Activated CD8-positive, alpha-beta memory T cell treated with anti-CD3 and anti-CD28 coated beads for 4 hours (primary cell): ENCODE measurements around the gene GNG11.

Experiments
- DNase-seq, 2 donors: peaks; one replicate each; pipeline ENCODE4 v3.0.0-alpha.2; 2020; ENCODE audit warnings: low read depth in 2 of 2

GNG11 gene

DNA sequence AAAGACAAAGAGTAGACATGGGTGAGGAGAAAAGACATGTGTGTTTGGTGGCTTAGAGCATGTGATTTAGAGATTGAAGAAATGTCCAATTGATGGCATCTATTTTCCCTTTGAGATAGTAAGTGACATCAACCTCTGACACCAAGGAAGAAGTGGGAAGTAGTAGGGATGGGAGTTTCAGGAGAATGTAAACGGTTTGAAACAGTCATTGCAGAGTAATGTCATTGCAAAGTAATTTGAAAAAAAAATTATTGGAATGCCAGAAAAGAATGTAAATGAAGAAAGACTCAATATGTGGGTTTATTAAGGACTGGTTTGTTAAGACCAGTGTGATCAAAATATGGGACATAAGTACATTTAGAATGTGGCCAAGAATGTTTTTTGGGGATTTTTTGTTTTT, 26.6 kb downstream of the GNG11 start:
- DNase-seq = no peak

DNA sequence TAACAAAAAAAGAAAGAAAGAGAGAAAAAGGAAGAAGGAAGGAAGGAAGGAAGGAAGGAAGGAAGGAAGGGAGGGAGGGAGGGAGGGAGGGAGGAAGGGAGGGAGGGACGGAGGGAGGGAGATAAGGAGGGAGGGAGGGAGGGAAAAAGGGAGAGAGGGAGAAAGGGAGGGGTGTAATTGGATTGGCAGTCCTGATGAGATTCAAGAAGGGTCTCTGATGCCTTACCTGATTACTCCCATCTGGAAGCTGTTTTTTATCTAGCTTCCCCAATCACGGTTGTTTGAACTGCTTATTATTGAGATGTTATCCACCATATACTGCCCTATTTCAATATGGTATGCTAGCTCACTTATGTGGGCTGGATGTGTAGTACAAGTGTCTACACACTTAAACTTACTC, 27.3 kb downstream of the GNG11 start:
- no peak for DNase-seq

DNA sequence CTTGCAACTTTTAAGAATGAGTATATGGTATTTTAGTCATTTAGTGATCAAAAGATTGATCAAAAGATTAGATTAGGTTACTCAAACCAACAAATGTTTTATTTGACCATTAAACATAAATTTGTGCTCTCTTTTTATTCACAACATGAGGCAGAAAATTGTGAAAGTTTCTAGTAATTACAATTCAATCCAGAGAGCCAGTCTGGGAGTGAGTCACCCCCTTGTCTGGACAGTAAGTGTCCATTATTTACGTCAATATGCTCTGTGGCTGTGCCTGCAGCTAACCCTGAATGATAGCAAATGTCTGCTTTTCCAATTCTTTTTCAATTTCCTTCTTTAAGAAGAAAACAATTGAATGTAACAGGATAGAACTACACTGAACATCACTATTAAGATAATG, 27.9 kb downstream of the GNG11 start:
- no peak for DNase-seq

DNA sequence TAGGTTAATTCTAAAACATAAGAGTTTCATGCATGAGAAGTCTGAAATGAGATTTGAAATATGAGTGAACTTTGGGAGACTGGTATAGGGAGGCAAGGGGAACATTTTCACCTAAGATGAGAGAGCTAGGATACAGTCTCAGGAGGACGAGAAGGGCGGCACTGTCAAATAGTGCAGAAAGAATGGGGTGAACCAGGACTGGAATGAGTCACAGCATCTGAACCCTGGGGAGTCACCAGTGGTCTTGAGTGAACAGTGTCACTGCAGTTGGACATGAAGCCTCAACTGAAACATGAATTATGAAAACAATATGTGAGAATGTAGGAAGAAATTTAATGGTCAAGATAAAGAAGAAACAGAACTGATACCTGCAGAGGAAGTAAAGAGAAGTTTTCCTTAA, 33.8 kb downstream of the GNG11 start:
- no peak for DNase-seq

DNA sequence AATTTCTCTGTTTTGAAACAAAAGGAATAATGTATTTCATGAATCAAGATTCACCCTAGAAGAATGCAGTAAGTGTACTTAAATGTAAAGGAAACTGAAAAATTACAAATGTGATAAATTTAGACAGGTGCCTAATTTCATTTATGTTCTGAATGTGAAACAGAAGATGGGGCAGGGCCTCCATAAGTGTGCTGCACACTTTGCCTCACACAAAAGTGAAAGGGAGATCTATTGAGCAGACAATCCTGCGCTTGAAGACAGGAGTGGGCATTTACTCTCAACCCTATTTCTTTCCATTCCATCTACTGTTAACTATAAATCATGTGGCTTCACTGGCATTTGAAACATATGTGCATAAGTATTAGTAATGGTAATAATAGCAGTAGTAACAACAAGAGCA, 36.2 kb downstream of the GNG11 start:
- DNase-seq = no peak

DNA sequence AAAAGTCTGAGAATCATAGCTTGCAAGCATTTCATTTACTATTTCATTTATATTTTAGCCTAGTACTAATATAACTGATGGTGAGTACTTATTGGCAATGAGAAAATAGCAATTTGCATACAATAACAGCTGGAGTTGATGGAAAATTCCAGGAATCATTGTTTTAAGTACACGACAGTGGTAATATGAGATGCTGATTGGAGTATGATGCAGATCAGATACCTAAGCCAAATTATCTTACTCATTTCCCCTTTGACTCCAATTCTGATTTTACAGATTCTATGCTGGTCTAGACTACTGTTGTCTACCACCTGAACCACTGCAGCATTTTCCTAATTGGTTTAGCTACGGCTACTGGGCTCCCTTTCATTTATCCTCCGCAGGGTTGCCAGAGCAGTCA, 36.7 kb downstream of the GNG11 start:
- DNase-seq = no peak

DNA sequence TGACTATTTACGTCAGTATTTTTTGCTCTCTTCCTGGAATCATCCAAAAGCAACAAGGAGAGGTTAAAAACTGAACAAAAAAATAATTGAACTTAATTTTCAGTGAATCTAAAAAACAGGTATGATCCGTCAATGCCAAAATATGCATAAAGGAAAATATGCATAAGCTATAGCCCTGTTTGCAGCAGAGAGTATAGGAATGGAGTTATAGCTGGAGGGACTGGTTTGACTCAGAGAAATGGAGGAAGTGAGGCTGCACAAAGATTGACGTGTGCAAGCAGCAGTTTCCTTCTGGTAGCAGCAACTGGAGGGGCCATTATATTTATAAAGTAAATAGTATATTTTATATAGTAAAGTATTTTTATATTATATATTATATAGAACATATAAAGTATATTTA, 37.1 kb downstream of the GNG11 start:
- no peak for DNase-seq

DNA sequence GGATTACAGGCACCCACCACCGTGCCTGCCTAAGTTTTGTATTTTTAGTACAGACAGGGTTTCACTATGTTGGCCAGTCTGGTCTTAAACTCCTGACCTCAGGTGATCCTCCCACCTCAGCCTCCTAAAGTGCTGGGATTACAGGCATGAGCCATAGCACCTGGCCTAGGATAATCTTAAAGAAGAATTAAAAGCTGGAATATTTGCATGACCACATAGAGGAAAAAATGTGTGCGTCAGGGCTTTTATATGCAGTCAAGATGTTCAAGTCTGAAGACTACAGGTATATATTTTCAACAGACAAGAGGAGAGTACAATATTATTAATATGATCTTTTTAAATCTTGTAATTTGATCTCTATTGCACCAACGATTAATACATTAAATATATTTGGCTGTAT, 39.5 kb downstream of the GNG11 start:
- DNase-seq = no peak

DNA sequence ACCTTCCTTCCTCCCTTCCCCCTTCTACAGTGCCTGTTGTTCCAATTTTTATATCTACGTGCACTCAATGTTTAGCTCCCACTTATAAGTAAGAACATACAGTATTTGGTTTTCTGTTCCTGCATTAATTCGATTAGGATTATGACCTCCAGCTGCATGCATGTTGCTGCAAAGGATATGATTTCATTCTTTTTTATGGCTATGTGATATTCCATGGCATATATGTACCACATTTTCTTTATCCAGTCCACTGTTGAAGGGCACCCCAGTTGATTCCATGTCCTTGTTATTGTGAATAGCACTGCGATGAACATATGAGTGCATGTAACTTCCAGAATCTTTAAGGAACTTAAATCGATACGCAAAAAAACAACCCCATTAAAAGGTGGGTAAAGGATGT, 42.7 kb downstream of the GNG11 start:
- DNase-seq = no peak

DNA sequence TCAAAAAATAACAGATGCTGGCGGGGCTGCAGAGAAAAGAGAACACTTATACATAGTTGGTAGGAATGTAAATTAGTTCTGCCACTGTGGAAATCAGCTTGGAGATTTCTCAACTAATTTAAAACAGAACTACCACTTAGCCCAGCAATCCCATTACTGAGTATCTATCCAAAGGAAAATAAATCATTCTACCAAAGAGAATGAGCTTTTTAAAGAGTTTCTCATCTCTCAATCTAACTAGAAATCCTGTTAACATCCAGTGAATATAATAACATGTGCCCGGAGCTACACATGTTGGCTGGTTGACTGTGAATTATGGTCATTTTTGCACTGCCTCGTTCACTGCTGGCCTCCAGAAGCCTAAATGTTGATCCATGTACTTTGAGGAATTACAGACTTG, 43.3 kb downstream of the GNG11 start:
- no peak for DNase-seq

DNA sequence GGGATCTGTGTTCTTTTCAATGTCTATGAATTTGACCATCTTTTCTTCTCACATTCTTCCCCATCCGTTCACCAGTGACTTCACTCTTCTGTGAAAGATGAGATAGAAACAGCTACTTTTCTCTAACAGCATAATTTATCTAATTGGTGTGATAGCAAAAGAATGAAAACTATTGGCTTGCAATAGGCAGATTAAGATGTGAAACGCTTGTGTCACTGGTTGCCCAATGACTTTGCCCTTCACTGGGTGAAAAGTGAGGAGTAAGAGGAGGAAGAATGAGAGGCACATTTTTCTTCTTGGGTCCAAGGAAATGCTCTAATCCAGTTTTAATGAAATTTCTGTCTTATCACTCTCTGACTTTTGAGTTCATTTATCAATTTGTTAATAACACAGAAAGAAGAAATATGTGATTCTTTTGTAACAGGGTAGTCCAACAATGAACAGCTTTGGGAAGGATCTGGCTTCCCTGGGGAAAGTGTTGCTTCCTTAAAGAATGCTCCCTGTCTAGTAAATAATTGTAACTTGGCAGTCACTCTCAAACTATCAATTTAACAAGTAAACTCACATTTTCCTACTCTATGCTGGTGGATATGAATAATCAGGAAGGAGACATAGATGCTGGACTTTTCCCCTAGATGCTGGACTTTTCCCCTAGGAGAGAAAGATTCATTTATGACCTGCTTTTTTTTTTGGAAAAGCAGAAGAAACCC, 47.5 kb downstream of the GNG11 start:
- DNase-seq = no peak

DNA sequence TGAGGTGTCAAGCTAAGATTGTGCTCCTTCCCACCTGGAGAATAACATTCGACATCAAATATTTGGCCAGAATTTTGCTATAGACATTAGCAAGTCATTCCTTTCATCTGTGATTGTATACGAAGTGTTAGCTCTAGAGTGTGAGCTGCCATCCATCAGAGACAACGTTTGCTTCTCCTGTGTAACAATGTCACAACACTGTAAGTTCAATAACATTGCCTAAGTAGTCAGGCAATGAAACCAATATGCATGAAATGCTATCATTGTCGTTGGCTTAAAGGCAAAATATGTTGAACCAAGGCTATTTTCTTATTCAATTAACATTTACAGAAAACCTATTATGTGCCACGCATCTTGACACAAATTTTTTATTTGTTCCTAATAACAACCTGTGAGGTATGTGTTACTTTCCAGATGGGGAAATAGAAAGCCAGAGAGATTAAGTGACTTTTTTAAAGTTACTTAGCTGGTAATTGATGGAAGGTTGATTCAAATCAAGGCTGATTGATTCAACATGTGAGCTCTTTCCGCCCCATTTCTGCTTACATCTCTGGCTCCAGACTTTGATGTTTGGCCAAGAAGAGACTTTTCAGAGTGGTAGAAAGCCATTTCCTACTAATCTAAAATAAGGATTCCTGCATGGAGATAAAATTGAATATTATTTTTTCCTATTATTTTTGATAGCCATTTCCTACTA, 50.6 kb downstream of the GNG11 start:
- no peak for DNase-seq

DNA sequence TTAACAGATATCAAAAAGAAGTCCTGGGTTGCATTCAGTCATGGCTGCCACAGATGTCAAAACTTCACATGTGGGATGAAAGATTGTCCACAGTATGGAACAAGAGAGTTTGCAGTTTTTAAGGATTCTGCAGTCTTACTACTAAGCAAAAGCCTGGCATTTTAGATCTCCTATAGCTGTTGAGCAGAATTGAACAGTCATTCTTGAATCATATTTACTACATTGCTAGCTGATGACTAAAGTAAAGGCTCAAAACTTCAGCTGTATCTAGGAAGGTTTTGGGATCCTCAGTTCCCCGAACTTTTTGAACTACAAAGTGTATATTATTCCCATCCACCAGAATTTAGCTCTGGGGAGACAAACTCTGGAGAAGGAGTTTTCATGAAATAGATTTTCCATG, 51.6 kb downstream of the GNG11 start:
- DNase-seq = no peak

DNA sequence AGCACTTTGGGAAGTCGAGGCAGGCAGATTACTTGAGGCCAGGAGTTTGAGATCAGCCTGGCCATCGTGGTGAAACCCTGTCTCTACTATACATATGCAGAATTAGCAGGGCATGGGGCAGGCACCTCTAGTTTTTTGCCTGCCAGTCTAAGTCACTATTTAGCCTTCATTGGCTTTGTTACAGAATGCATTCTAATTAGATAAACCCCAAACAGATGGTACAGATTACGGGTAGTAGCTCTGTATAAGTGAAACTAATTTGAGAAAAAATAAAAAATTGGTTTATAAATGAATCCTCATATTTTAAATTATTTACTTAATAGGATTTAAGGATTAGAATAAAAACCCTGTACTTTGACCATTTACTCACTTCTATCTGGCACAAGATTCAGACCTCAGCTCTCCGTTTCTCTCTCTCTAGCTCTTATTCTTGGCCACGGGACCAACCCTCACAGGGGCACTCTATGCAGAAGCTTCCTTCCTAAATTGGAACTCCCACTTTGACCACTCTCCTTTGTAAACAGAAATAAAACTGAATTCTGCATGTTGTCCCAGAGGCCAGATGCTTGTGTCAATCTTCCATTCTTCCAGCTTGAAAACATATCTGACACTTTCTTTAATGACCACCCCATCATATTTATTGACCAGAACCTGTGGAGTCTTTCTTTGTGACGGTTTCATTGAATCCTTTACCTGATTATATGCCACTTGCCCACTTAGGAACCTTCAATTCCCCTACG, 55.8 kb downstream of the GNG11 start:
- DNase-seq = no peak
